Esophagus squamous epithelium (tissue), 4 donors: ENCODE data around the gene HS3ST3B1.

ENCODE experiments used
- POLR2A ChIP-seq, 4 donors: fragments of 450-650 bp; IDR thresholded peaks; one replicate each; pipeline ENCODE4 v1.6.1; 2017; ENCODE audit warnings: antibody characterized with exemption in 4 of 4, mild to moderate bottlenecking in 4 of 4, moderate library complexity in 3 of 4
- TF ChIP-seq, protein P1 (sequence below), 6 experiments: fragments of 450-650 bp in 4 of 6; fragments of 200-600 bp in 2 of 6; sonication (generic) in 2 of 6; IDR thresholded peaks; one replicate each; pipeline ENCODE4 v1.5.1; 2016 to 2019; ENCODE audit warnings: antibody characterized with exemption in 6 of 6, mild to moderate bottlenecking in 4 of 6, moderate library complexity in 4 of 6

DNA sequence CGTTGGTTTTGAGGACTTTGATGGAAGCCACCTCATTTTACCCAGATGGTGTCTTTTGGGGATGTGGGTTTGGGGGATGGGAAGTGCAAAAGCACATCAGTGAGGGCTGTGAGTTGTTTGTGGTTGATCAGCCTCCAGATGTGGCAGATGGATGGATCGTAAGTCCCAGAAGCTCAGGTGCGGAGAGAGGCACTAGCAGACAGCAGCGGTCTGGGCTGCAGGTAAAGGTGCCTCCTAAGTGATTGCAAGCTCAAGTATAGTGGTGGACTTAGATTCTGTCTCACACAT, 18.0 kb downstream of the HS3ST3B1 start:
- TF ChIP-seq POLR2A (IDR thresholded peaks at IDR 0.05) = no peak
- TF ChIP-seq, protein P1, sequence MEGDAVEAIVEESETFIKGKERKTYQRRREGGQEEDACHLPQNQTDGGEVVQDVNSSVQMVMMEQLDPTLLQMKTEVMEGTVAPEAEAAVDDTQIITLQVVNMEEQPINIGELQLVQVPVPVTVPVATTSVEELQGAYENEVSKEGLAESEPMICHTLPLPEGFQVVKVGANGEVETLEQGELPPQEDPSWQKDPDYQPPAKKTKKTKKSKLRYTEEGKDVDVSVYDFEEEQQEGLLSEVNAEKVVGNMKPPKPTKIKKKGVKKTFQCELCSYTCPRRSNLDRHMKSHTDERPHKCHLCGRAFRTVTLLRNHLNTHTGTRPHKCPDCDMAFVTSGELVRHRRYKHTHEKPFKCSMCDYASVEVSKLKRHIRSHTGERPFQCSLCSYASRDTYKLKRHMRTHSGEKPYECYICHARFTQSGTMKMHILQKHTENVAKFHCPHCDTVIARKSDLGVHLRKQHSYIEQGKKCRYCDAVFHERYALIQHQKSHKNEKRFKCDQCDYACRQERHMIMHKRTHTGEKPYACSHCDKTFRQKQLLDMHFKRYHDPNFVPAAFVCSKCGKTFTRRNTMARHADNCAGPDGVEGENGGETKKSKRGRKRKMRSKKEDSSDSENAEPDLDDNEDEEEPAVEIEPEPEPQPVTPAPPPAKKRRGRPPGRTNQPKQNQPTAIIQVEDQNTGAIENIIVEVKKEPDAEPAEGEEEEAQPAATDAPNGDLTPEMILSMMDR (IDR thresholded peaks at IDR 0.05) = no peak
